HCT116 (cell line): ENCODE measurements around the gene TULP3. TPM values are rescaled to one million over a fixed set of nuclear protein-coding genes. Genes with fewer than 3 reads are reported as not detected.

Experiments
- ATAC-seq: fragments of 200-7000 bp; cut with Tn5 transposase; 2 replicates; pipeline ENCODE4 v1.9.1; 2020; ENCODE audit warnings: mild to moderate bottlenecking, moderate library complexity
- BruUV-seq: library from RNA; stranded (reverse); fragments of 400-500 nt; replicated peaks from 2 replicates; lab custom pipeline; 2021; lab: Mats Ljungman, UMichigan
- CTCF ChIA-PET: fragments of 300-600 bp; sonication (Branson Sonifier 250); formaldehyde crosslinking; loops from one replicate; lab custom pipeline; 2021; ENCODE audit warnings: antibody characterized with exemption; lab: Charles Lee
- POLR2A ChIA-PET: fragments of 300-600, 350-600 bp; sonication (Branson Sonifier 250); formaldehyde crosslinking; loops from one replicate; lab custom pipeline; 2021; ENCODE audit warnings: antibody characterized with exemption; lab: Charles Lee
- RAD21 ChIA-PET, 2 experiments: fragments of 300-600 bp; sonication (Branson Sonifier 250); formaldehyde crosslinking; loops; one replicate each; lab custom pipeline; 2023; ENCODE audit warnings: low total read pairs in 2 of 2; ENCODE audit not compliant: uncharacterized antibody in 2 of 2, unreplicated experiment in 2 of 2, low non-redundant PET in 1 of 2; lab: Charles Lee
- DNase-seq: peaks from one replicate; pipeline ENCODE4 v3.0.0-alpha.2; 2010; ENCODE audit warnings: low read depth, low spot score
- H2AFZ ChIP-seq: fragments of 200-600 bp; shearing (Covaris generic), sonication (generic); 2 replicates; pipeline ENCODE4 v1.6.1; 2017; ENCODE audit warnings: low read depth, mixed run types, mixed read lengths, antibody characterized with exemption, low read length; ENCODE audit not compliant: poor library complexity, severe bottlenecking
- H3K27ac ChIP-seq: 2 replicates; pipeline ENCODE4 v1.5.1; 2012; ENCODE audit warnings: low read depth, low read length
- H3K27me3 ChIP-seq: fragments of 200-600 bp; sonication (generic); 2 replicates; pipeline ENCODE4 v1.6.1; 2016; ENCODE audit warnings: mixed run types, low read length, mixed read lengths; ENCODE audit not compliant: insufficient read depth
- H3K36me3 ChIP-seq, 2 experiments: fragments of 200-500 bp in 1 of 2; fragments of 200-600 bp in 1 of 2; sonication (Bioruptor generic) in 1 of 2; sonication (generic) in 1 of 2; 2 replicates each; pipeline versions ENCODE4 v1.5.1 to v1.6.1; 2014 to 2016; ENCODE audit warnings: low read length in 2 of 2, inconsistent platforms in 1 of 2, mixed read lengths in 1 of 2, mixed run types in 1 of 2; ENCODE audit not compliant: insufficient read depth in 2 of 2, control insufficient read depth in 1 of 2
- H3K4me1 ChIP-seq, 2 experiments: fragments of 200-600 bp in 1 of 2; sonication (generic) in 1 of 2; 2 replicates each; pipeline versions ENCODE4 v1.5.1 to v1.6.1; 2012 to 2017; ENCODE audit warnings: low read length in 2 of 2, inconsistent platforms in 1 of 2, mild to moderate bottlenecking in 1 of 2, mixed read lengths in 1 of 2, mixed run types in 1 of 2, moderate library complexity in 1 of 2; ENCODE audit not compliant: insufficient read depth in 2 of 2, control insufficient read depth in 1 of 2
- H3K4me2 ChIP-seq: fragments of 200-600 bp; sonication (generic); 2 replicates; pipeline ENCODE4 v1.6.1; 2017; ENCODE audit warnings: mixed run types, low read length, mixed read lengths
- H3K4me3 ChIP-seq, 2 experiments: fragments of 200-600 bp in 1 of 2; sonication (generic) in 1 of 2; replicated peaks in 1 of 2; 2 replicates each; pipeline ENCODE4 v1.5.1; 2011 to 2016; ENCODE audit warnings: low read length in 2 of 2, control low read depth in 1 of 2, low read depth in 1 of 2, mild to moderate bottlenecking in 1 of 2, mixed read lengths in 1 of 2, mixed run types in 1 of 2
- H3K79me2 ChIP-seq: fragments of 200-600 bp; sonication (generic); 2 replicates; pipeline ENCODE4 v1.6.1; 2017; ENCODE audit warnings: mild to moderate bottlenecking, mixed run types, low read length, moderate library complexity, mixed read lengths; ENCODE audit not compliant: insufficient read depth
- H3K9ac ChIP-seq: fragments of 200-600 bp; sonication (generic); 2 replicates; pipeline ENCODE4 v1.6.1; 2016; ENCODE audit warnings: low read length, mixed read lengths
- H3K9me2 ChIP-seq: fragments of 200-600 bp; sonication (generic), shearing (Covaris generic); 2 replicates; pipeline ENCODE4 v1.6.1; 2017; ENCODE audit warnings: mixed run types, mild to moderate bottlenecking, moderate library complexity; ENCODE audit not compliant: insufficient read depth
- H3K9me3 ChIP-seq, 2 experiments: fragments of 200-500 bp in 1 of 2; fragments of 200-600 bp in 1 of 2; sonication (Bioruptor generic) in 1 of 2; sonication (generic) in 1 of 2; 2 replicates each; pipeline ENCODE4 v1.6.1; 2014 to 2017; ENCODE audit warnings: low read length in 2 of 2, mixed read lengths in 2 of 2, inconsistent platforms in 1 of 2, low read depth in 1 of 2, mild to moderate bottlenecking in 1 of 2, mixed run types in 1 of 2, moderate library complexity in 1 of 2; ENCODE audit not compliant: control insufficient read depth in 1 of 2, insufficient read depth in 1 of 2
- H4K20me1 ChIP-seq: fragments of 200-600 bp; sonication (generic), shearing (Covaris generic); 2 replicates; pipeline ENCODE4 v1.6.1; 2017; ENCODE audit warnings: mixed run types, mild to moderate bottlenecking, moderate library complexity; ENCODE audit not compliant: insufficient read depth
- JUND ChIP-seq: IDR thresholded peaks from 2 replicates; pipeline ENCODE4 v1.6.1; 2012
- MAX ChIP-seq: IDR thresholded peaks from 2 replicates; pipeline ENCODE4 v1.6.1; 2012
- POLR2A ChIP-seq: IDR thresholded peaks from 2 replicates; pipeline ENCODE4 v1.7.0; 2011; ENCODE audit warnings: borderline replicate concordance; ENCODE audit not compliant: insufficient read depth, insufficient read length; ENCODE audit errors: extremely low read depth
- ZBTB33 ChIP-seq: IDR thresholded peaks from 2 replicates; pipeline ENCODE4 v1.6.1; 2011; ENCODE audit warnings: mild to moderate bottlenecking, low read length, moderate library complexity; ENCODE audit not compliant: insufficient replicate concordance; ENCODE audit errors: extremely low read depth
- ZNF274 ChIP-seq: fragments of 200-500 bp; sonication (Bioruptor generic); IDR thresholded peaks from 2 replicates; pipeline ENCODE4 v1.6.1; 2014; ENCODE audit warnings: mild to moderate bottlenecking, low read depth, low read length, inconsistent platforms
- intact Hi-C: fragments of 100-400 bp; cut with micrococcal nuclease; formaldehyde crosslinking; loops from 2 replicates; pipeline ENCODE4 v1.10.0; 2022
- total RNA-seq: library from RNA; stranded (reverse); gene quantifications from one replicate; pipeline ENCODE4 v1.2.1, GENCODE V29; 2021; ENCODE audit not compliant: unreplicated experiment

The TULP3 gene
- total RNA-seq, 1 experiment from 2014 or later: 21.3 TPM

- ATAC-seq (no peak), DNase-seq (no peak)
- peaks cover 22 to 29% of the 10 kb centered on the region in 2 experiments for H3K4me1 ChIP-seq
- H3K4me2 ChIP-seq: peak overlapping the region; percentile 88
- H3K4me3 ChIP-seq: peak overlapping the region; percentile 59 to 67
- H4K20me1 ChIP-seq: no peaks in the 10 kb centered on the region
- no peaks in the 10 kb centered on the region for H3K27me3 ChIP-seq
- ChIA-PET POLR2A (interaction anchor here (1.0 kb wide), 1 partner anchor 33 kb away, joined by 3 read pairs; no protein-coding TSS in a partner anchor), RAD21 (no interaction called here), CTCF (interaction anchor here (1.1 kb wide), 1 partner anchor 72 kb away, joined by 3 read pairs; no protein-coding TSS in a partner anchor)
- no peak overlapping the region for H2AFZ ChIP-seq
- intact Hi-C loops: no loop called here
- no TSS peak for BruUV-seq
- no peaks in the 10 kb centered on the region for H3K9me3 ChIP-seq
- H3K9ac ChIP-seq: peak overlapping the region; percentile 76
- H3K79me2 ChIP-seq: peaks cover 29% of the 10 kb centered on the region
- TF ChIP-seq ZBTB33 (no peak), POLR2A (peak; percentile 3), ZNF274 (no peak), JUND (no peak)
- peak overlapping the region; percentile 97 for H3K27ac ChIP-seq
- no peaks in the 10 kb centered on the region for H3K36me3 ChIP-seq
- H3K9me2 ChIP-seq: no peaks in the 10 kb centered on the region
Observed at GRCh38 chr12:2957816-2958431, 67.2 kb downstream of the TULP3 start.

GRCh38 chr12:2958432-2959191 is 67.9 kb downstream of the TULP3 start:
- POLR2A ChIA-PET: interaction anchor here (1.0 kb wide), 1 partner anchor 32 kb away, joined by 3 read pairs; no protein-coding TSS in a partner anchor
- Histone ChIP-seq H3K4me3 (peak overlapping the region; percentile 59 to 67), H3K9me2 (no peaks in the 10 kb centered on the region), H3K36me3 (no peaks in the 10 kb centered on the region), H3K27ac (peak overlapping the region; percentile 97), H3K27me3 (no peaks in the 10 kb centered on the region), H3K9me3 (no peaks in the 10 kb centered on the region), H3K9ac (peak overlapping the region; percentile 76)
- CTCF ChIA-PET: interaction anchor here (1.1 kb wide), 1 partner anchor 73 kb away, joined by 3 read pairs; no protein-coding TSS in a partner anchor
- intact Hi-C loops: no loop called here
- ATAC-seq (peak; percentile 78), DNase-seq (peak; percentile 33)
- RAD21 ChIA-PET: no interaction called here
- BruUV-seq: TSS peak; percentile 86
- peak; percentile 82 for TF ChIP-seq MAX
- no peak for TF ChIP-seq POLR2A
- TF ChIP-seq, all 23 proteins: peak for 1
- Histone ChIP-seq H2AFZ (peak overlapping the region; percentile 20), H3K4me1 (peaks cover 24 to 32% of the 10 kb centered on the region in 2 experiments), H3K79me2 (peaks cover 36% of the 10 kb centered on the region), H3K4me2 (peak overlapping the region; percentile 88), H4K20me1 (no peaks in the 10 kb centered on the region)
